Gastroesophageal sphincter (tissue), 4 donors: Measurements from ENCODE around the gene CLIP3. TPM values are rescaled to one million over a fixed set of nuclear protein-coding genes. Genes with fewer than 3 reads are reported as not detected.
"Not testable (repeated sequence)": the region's sequence is repeated elsewhere in the genome, so short reads cannot be mapped to it uniquely, and the experiment has no call there.

Experiments used
- ATAC-seq: fragments of 150-250 bp; one replicate; pipeline ENCODE4 v1.9.1; 2016; ENCODE audit warnings: mild to moderate bottlenecking, moderate library complexity
- H3K27ac ChIP-seq, 4 donors: fragments of 200-600 bp; sonication (generic) in 3 of 4; 1 replicate in 3 of 4; 2 replicates in 1 of 4; pipeline ENCODE4 v1.5.1; 2016 to 2019
- H3K27me3 ChIP-seq: fragments of 200-600 bp; sonication (generic); one replicate; pipeline ENCODE4 v1.5.1; 2019
- H3K36me3 ChIP-seq, 2 donors: fragments of 200-600 bp; sonication (generic); one replicate each; pipeline ENCODE4 v1.5.1; 2019; ENCODE audit warnings: control low read depth in 1 of 2
- H3K4me1 ChIP-seq, 3 donors: fragments of 200-600 bp; sonication (generic); 1 replicate in 2 of 3; 2 replicates in 1 of 3; pipeline ENCODE4 v1.5.1; 2016 to 2019; ENCODE audit warnings: control low read depth in 2 of 3
- H3K4me3 ChIP-seq, 2 donors: fragments of 200-600 bp; sonication (generic); one replicate each; pipeline ENCODE4 v1.5.1; 2019; ENCODE audit warnings: mild to moderate bottlenecking in 1 of 2, moderate library complexity in 1 of 2
- H3K9me3 ChIP-seq, 3 donors: fragments of 200-600 bp; sonication (generic); one replicate each; pipeline ENCODE4 v1.5.1; 2017 to 2019; ENCODE audit warnings: control low read depth in 2 of 3
- EP300 ChIP-seq: sonication (generic); formaldehyde crosslinking; IDR thresholded peaks from one replicate; pipeline ENCODE4 v1.6.1; 2017; ENCODE audit warnings: antibody characterized with exemption, mild to moderate bottlenecking
- POLR2A ChIP-seq, 2 donors: fragments of 450-650 bp; IDR thresholded peaks; one replicate each; pipeline ENCODE4 v1.6.1; 2017; ENCODE audit warnings: antibody characterized with exemption in 2 of 2, mild to moderate bottlenecking in 2 of 2, moderate library complexity in 1 of 2
- POLR2AphosphoS5 ChIP-seq: sonication (generic); formaldehyde crosslinking; IDR thresholded peaks from one replicate; pipeline ENCODE4 v1.6.1; 2017; ENCODE audit warnings: antibody characterized with exemption
- WGBS, 2 donors: methylation state at CpG; one replicate each; pipeline ENCODE4 v1.1.5; 2018; ENCODE audit warnings: low coverage in 1 of 2; 5-methylcytosine and 5-hydroxymethylcytosine counted together
- total RNA-seq, 4 donors: library from RNA; depleted of rRNA; stranded (reverse); fragments of >200 nt; gene quantifications; one replicate each; pipeline ENCODE4 v1.1.0, GENCODE V29; 2016
- TF ChIP-seq, protein P1 (sequence below), 4 experiments: fragments of 200-600 bp in 2 of 4; fragments of 450-650 bp in 2 of 4; sonication (generic) in 1 of 4; IDR thresholded peaks; one replicate each; pipeline ENCODE4 v1.5.1; 2017 to 2019; ENCODE audit warnings: antibody characterized with exemption in 4 of 4, mild to moderate bottlenecking in 2 of 4, moderate library complexity in 2 of 4

The CLIP3 gene
- total RNA-seq, 4 donors from 2014 or later, result 26.8 to 66.2 (median 31.1) TPM

DNA sequence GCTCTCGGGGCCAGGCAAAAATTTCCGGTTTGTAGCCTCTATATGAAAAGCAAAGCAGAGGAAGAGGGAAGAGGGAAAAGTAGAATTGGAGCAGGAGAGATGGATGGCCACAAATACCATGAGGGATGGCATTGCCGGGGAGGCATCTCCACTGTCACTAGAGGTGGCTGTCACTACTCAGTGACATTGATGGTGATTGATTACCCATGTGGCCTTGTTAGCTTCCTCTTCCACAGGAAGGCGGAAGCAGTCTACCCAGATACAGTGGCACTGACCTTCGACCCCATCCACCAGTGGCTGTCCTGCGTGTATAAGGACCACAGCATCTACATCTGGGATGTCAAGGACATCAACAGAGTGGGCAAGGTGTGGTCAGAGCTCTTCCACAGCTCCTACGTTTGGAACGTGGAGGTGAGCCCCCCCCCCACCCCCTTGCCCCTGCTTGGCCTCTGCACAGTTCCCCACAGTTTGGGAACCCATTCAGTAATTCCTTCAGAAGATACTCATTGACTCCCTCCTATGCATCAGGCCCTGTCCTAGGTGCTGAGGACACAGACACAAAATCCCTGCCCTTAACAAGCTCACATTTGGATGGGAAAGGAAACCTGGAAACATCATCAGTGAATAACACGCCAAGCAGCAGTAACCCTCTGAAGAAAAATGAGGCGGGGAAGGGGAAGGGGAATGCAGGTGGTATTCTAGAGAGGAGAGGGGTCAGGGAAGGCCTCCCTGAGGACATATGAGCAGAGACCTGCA lies 40.6 kb upstream of the CLIP3 start:
- H3K27me3 ChIP-seq, result no peaks in the 10 kb centered on the region
- H3K9me3 ChIP-seq, result no peaks in the 10 kb centered on the region
- no peak overlapping the region for H3K4me3 ChIP-seq
- 82 to 91% methylated on average over 6 to 7 of the region's 10 CpGs for WGBS, 2 donors
- no peaks in the 10 kb centered on the region for H3K36me3 ChIP-seq
- no peak for ATAC-seq
- H3K27ac ChIP-seq, result no peak overlapping the region
- H3K4me1 ChIP-seq, result no peaks in the 10 kb centered on the region
- no peak for TF ChIP-seq EP300
- no peak for TF ChIP-seq POLR2A (IDR thresholded peaks at IDR 0.05)
- no peak for TF ChIP-seq POLR2AphosphoS5
- TF ChIP-seq, protein P1, sequence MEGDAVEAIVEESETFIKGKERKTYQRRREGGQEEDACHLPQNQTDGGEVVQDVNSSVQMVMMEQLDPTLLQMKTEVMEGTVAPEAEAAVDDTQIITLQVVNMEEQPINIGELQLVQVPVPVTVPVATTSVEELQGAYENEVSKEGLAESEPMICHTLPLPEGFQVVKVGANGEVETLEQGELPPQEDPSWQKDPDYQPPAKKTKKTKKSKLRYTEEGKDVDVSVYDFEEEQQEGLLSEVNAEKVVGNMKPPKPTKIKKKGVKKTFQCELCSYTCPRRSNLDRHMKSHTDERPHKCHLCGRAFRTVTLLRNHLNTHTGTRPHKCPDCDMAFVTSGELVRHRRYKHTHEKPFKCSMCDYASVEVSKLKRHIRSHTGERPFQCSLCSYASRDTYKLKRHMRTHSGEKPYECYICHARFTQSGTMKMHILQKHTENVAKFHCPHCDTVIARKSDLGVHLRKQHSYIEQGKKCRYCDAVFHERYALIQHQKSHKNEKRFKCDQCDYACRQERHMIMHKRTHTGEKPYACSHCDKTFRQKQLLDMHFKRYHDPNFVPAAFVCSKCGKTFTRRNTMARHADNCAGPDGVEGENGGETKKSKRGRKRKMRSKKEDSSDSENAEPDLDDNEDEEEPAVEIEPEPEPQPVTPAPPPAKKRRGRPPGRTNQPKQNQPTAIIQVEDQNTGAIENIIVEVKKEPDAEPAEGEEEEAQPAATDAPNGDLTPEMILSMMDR (IDR thresholded peaks at IDR 0.05), result no peak

DNA sequence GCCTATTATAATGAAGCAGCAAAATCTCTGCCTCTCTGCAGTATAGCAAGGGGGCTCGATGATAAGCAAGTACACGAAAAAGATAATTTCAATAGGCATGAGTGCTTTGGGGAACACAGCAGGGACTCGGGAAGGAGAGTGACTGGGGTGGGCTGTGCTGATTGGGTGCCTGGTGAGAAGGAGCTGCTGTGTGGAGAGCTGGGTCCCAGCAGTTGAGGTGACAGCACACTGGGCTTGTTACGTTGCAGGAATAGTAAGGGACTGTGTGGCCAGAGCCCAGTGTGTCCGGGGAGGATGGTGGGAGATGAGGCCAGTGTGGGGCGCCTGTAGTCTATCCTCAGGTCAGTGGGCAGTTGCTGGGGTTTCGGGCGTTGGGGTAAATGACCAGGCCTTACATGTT lies 39.4 kb upstream of the CLIP3 start:
- Histone ChIP-seq H3K36me3 (no peaks in the 10 kb centered on the region), H3K4me1 (no peaks in the 10 kb centered on the region), H3K4me3 (no peak overlapping the region), H3K27me3 (no peaks in the 10 kb centered on the region), H3K27ac (no peak overlapping the region), H3K9me3 (no peaks in the 10 kb centered on the region)
- WGBS, 2 donors, result 50 to 83% methylated on average over 2 to 5 of the region's 8 CpGs
- no peak for ATAC-seq
- TF ChIP-seq EP300, result no peak
- TF ChIP-seq, protein P1 (IDR thresholded peaks at IDR 0.05), result no peak
- no peak for TF ChIP-seq POLR2AphosphoS5
- TF ChIP-seq POLR2A (IDR thresholded peaks at IDR 0.05), result no peak

DNA sequence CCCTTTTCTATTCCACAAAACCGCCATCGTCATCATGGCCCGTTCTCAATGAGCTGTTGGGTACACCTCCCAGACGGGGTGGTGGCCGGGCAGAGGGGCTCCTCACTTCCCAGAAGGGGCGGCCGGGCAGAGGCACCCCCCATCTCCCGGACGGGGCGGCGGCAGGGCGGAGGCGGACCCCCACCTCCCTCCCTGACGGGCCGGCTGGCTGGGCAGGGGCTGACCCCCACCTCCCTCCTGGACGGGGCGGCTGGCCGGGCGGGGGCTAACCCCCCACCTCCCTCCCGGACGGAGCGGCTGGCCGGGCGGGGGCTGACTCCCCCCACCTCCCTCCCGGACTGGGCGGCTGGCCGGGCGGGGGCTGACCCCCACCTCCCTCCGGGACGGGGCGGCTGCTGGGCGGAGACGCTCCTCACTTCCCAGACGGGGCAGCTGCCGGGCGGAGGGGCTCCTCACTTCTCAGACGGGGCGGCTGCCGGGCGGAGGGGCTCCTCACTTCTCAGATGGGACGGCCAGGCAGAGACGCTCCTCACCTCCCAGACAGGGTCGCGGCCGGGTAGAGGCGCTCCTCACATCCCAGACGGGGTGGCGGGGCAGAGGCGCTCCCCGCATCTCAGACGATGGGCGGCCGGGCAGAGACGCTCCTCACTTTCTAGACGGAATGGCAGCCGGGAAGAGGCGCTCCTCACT lies 36.3 kb upstream of the CLIP3 start:
- H3K4me1 ChIP-seq, H3K27ac ChIP-seq, H3K9me3 ChIP-seq, H3K27me3 ChIP-seq, ATAC-seq, H3K36me3 ChIP-seq, H3K4me3 ChIP-seq: not testable (repeated sequence)
- no CpG with 5 or more reads among the region's 57 CpGs for WGBS, 2 donors

DNA sequence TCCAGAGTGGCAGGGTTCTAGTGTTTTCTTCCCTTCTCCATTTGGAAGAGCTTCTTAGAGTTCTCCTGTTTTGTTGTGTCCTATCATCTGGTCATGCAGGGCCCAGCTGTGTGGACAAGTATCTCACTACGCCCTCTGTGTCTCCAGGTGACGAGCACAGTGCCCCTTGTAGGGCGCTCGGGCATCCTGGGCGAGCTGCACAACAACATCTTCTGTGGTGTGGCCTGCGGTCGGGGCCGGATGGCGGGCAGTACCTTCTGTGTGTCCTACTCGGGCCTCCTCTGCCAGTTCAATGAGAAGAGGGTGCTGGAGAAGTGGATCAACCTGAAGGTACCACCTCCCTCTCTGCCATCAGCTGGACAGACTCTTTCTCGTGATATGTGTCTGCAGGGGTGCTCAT lies 35.0 kb upstream of the CLIP3 start:
- ATAC-seq, result no peak
- no peaks in the 10 kb centered on the region for H3K27me3 ChIP-seq
- no peaks in the 10 kb centered on the region for H3K36me3 ChIP-seq
- H3K27ac ChIP-seq, result no peak overlapping the region
- TF ChIP-seq, protein P1 (IDR thresholded peaks at IDR 0.05), result no peak
- TF ChIP-seq POLR2A (IDR thresholded peaks at IDR 0.05) (no peak), EP300 (no peak), POLR2AphosphoS5 (no peak)
- no peak overlapping the region for H3K4me3 ChIP-seq
- H3K4me1 ChIP-seq, result no peaks in the 10 kb centered on the region
- H3K9me3 ChIP-seq, result no peaks in the 10 kb centered on the region
- WGBS, 2 donors, result 100% methylated on average over 1 of the region's 11 CpGs; no CpG with 5 or more reads in 1 of the 2 donors

DNA sequence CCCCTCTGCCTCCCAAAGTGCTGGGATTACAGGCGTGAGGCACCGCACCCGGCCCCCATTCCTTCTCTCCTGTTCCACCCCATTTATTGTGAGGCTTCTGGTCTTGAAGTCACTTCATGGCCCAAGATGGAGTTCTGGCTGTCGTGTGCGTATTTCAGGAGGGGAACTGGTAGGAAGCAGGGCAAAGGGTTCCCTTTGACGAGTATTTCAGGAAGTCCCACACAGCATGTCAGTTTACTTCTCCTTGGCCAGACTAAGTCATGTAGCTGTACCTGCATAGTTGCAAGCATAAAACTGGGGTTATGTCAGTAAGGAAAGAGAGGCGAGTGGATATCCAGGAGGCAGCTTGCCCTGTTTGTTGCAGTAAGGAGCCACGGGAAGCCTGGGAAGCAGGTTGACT lies 32.2 kb upstream of the CLIP3 start:
- H3K4me3 ChIP-seq, result no peak overlapping the region
- no peak for ATAC-seq
- H3K27ac ChIP-seq, result no peak overlapping the region
- no peaks in the 10 kb centered on the region for H3K9me3 ChIP-seq
- no peak for TF ChIP-seq EP300
- TF ChIP-seq POLR2AphosphoS5, result no peak
- TF ChIP-seq POLR2A (IDR thresholded peaks at IDR 0.05), result no peak
- TF ChIP-seq, protein P1 (IDR thresholded peaks at IDR 0.05), result no peak
- WGBS, 2 donors, result 84 to 97% methylated on average over 2 to 7 of the region's 8 CpGs
- H3K4me1 ChIP-seq, result no peaks in the 10 kb centered on the region
- no peaks in the 10 kb centered on the region for H3K36me3 ChIP-seq
- no peaks in the 10 kb centered on the region for H3K27me3 ChIP-seq
